Measurements from ENCODE around the gene EID1.

Gene EID1

DNA sequence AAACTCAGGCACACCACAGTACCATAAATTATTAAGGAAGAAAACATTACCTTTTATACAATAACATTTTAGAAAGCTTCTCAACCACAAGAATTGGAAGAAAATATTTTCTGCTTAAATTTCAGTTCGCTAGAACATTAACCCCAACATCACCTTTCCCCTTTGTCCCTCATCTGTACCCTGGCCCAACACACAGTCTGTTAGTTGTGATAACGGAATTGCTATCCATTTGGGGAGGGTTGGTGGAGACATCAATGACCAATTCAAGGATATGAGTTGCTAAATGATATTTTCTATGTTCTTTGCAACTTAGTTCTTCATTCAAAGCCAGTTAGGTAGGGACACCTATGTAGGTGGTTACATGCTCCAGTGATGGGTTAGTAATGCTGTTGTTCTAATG lies 5.8 kb downstream of the EID1 start:
- CTCF ChIA-PET, result no interaction called here
- DNase-seq (ENCODE audit: extremely low spot score), result no peak
- POLR2A ChIA-PET, result no interaction called here
- TF ChIP-seq, protein P1, sequence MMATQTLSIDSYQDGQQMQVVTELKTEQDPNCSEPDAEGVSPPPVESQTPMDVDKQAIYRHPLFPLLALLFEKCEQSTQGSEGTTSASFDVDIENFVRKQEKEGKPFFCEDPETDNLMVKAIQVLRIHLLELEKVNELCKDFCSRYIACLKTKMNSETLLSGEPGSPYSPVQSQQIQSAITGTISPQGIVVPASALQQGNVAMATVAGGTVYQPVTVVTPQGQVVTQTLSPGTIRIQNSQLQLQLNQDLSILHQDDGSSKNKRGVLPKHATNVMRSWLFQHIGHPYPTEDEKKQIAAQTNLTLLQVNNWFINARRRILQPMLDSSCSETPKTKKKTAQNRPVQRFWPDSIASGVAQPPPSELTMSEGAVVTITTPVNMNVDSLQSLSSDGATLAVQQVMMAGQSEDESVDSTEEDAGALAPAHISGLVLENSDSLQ (IDR thresholded peaks at IDR 0.05), result no peak
- TF ChIP-seq TARDBP (IDR thresholded peaks at IDR 0.05), result no peak
- TF ChIP-seq L3MBTL2 (conservative IDR thresholded peaks at IDR 0.05), result no peak
- TF ChIP-seq ARNT (IDR thresholded peaks at IDR 0.05), result no peak
- no peak for TF ChIP-seq SP1 (IDR thresholded peaks at IDR 0.05)
- TF ChIP-seq FOXM1 (IDR thresholded peaks at IDR 0.05; ENCODE audit: borderline replicate concordance), result no peak
- TF ChIP-seq CTBP1 (IDR thresholded peaks at IDR 0.05; ENCODE audit: borderline replicate concordance), result no peak
- TF ChIP-seq ZNF384 (IDR thresholded peaks at IDR 0.05), result no peak
- TF ChIP-seq SUZ12 (IDR thresholded peaks at IDR 0.05), result no peak
- TF ChIP-seq BHLHE40 (IDR thresholded peaks at IDR 0.05; ENCODE audit: borderline replicate concordance), result no peak
- TF ChIP-seq FOXA1 (IDR thresholded peaks at IDR 0.05), result no peak
- TF ChIP-seq FOXK2 (IDR thresholded peaks at IDR 0.05), result no peak
- TF ChIP-seq ELF4 (IDR thresholded peaks at IDR 0.05), result no peak

DNA sequence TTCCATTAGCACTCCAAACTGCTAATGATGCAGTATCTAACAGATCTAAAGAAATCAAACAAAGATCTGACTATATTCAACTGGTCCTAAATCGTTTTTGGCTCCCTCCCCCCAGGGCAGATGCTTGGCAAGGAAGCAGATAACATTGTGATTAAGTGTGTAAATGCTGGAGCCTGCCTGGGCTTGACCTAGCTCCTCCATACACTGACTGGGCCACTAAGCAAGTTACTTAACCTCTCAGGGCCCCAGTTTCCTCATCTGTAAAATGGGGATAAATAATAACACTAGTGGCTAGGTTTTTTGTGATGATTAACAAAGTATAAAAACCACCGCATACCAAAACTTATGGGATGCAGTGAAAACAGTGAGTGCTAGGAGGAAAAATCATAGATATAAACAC lies 9.2 kb downstream of the EID1 start:
- DNase-seq (ENCODE audit: extremely low spot score), result no peak

DNA sequence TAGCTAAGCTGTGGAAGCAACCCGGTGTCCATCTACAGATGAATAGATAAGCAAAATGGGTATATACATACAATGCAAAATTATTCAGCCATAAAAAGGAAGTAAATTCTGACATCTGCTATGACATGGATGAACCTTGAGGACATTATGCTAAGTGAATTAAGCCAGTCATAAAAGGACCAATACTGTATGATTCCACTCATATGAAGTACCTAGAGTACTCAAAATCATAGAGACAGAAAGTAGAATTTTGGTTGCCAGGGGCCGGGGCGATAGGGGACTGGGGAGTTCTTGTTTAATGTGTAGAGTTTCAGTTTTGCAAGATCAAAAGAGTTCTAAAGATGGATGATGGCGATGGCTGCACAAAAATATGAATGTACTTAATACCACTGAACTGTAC lies 10.3 kb downstream of the EID1 start:
- ChIA-PET CTCF (interaction anchor here (1.2 kb wide), 1 partner anchor 87 kb away, joined by 3 read pairs; no protein-coding TSS in a partner anchor), POLR2A (interaction anchor here (6.0 kb wide), 1 partner anchor 10 kb away, joined by 51 read pairs; the partner anchor contains the start of gene EID1)
- DNase-seq (ENCODE audit: extremely low spot score), result no peak
- no peak for TF ChIP-seq LEF1 (IDR thresholded peaks at IDR 0.05; ENCODE audit: borderline replicate concordance)
- TF ChIP-seq SP1 (IDR thresholded peaks at IDR 0.05), result no peak
- no peak for TF ChIP-seq FOXA1 (IDR thresholded peaks at IDR 0.05)
- no peak for TF ChIP-seq NFRKB (IDR thresholded peaks at IDR 0.05)
- TF ChIP-seq, protein P1 (IDR thresholded peaks at IDR 0.05), result no peak
- TF ChIP-seq ELF4 (IDR thresholded peaks at IDR 0.05), result no peak
- no peak for TF ChIP-seq ZNF384 (IDR thresholded peaks at IDR 0.05)
- TF ChIP-seq FOXK2 (IDR thresholded peaks at IDR 0.05), result no peak
- no peak for TF ChIP-seq HDGF (IDR thresholded peaks at IDR 0.05; ENCODE audit: borderline replicate concordance)
- TF ChIP-seq ARNT (IDR thresholded peaks at IDR 0.05), result no peak
- TF ChIP-seq BHLHE40 (IDR thresholded peaks at IDR 0.05; ENCODE audit: borderline replicate concordance), result no peak
- TF ChIP-seq TARDBP (IDR thresholded peaks at IDR 0.05), result no peak

More for the DNA sequence above, 9.2 kb downstream of the EID1 start:
- CTCF ChIA-PET, result no interaction called here
- TF ChIP-seq L3MBTL2 (conservative IDR thresholded peaks at IDR 0.05) (no peak), SP1 (IDR thresholded peaks at IDR 0.05) (no peak), ELF4 (IDR thresholded peaks at IDR 0.05) (no peak), HDGF (IDR thresholded peaks at IDR 0.05; ENCODE audit: borderline replicate concordance) (no peak), ZNF384 (IDR thresholded peaks at IDR 0.05) (no peak), TARDBP (IDR thresholded peaks at IDR 0.05) (no peak), CTBP1 (IDR thresholded peaks at IDR 0.05; ENCODE audit: borderline replicate concordance) (no peak), SUZ12 (IDR thresholded peaks at IDR 0.05) (no peak), ARNT (IDR thresholded peaks at IDR 0.05) (no peak), LEF1 (IDR thresholded peaks at IDR 0.05; ENCODE audit: borderline replicate concordance) (no peak), BHLHE40 (IDR thresholded peaks at IDR 0.05; ENCODE audit: borderline replicate concordance) (no peak), FOXA1 (IDR thresholded peaks at IDR 0.05) (no peak), FOXK2 (IDR thresholded peaks at IDR 0.05) (no peak), FOXM1 (IDR thresholded peaks at IDR 0.05; ENCODE audit: borderline replicate concordance) (no peak), NFRKB (IDR thresholded peaks at IDR 0.05) (no peak)
- TF ChIP-seq, protein P1 (IDR thresholded peaks at IDR 0.05), result no peak
- POLR2A ChIA-PET, result interaction anchor here (6.0 kb wide), 1 partner anchor 9 kb away, joined by 51 read pairs; the partner anchor contains the start of gene EID1

DNA sequence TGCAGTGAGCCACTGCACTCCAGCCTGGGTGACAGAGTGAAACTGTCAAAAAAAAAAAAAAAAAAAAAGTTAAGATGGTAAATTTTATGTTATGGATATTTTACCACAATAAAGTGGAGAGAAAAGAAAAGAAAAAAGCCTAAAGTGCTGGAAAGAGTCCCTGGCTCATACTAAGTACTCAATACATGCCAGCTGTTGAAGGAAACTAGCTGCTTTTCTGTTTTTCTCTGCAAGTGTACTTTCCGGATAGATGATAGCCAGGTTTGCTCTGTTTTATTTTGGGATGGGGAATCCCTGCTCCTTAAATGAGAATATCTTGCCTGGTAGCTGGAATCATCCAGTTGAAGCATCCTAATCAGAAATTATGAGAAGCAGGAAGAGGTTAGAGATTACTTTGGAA lies 10.9 kb downstream of the EID1 start:
- POLR2A ChIA-PET, result interaction anchor here (6.0 kb wide), 1 partner anchor 11 kb away, joined by 51 read pairs; the partner anchor contains the start of gene EID1
- CTCF ChIA-PET, result interaction anchor here (1.2 kb wide), 1 partner anchor 87 kb away, joined by 3 read pairs; no protein-coding TSS in a partner anchor
- DNase-seq (ENCODE audit: extremely low spot score), result no peak
- TF ChIP-seq FOXA1 (IDR thresholded peaks at IDR 0.05), result no peak
- TF ChIP-seq ARNT (IDR thresholded peaks at IDR 0.05), result no peak
- no peak for TF ChIP-seq L3MBTL2 (conservative IDR thresholded peaks at IDR 0.05)
- TF ChIP-seq FOXM1 (IDR thresholded peaks at IDR 0.05; ENCODE audit: borderline replicate concordance), result no peak
- no peak for TF ChIP-seq ELF4 (IDR thresholded peaks at IDR 0.05)
- no peak for TF ChIP-seq SUZ12 (IDR thresholded peaks at IDR 0.05)
- TF ChIP-seq HDGF (IDR thresholded peaks at IDR 0.05; ENCODE audit: borderline replicate concordance), result no peak
- TF ChIP-seq FOXK2 (IDR thresholded peaks at IDR 0.05), result no peak
- no peak for TF ChIP-seq ZNF384 (IDR thresholded peaks at IDR 0.05)
- TF ChIP-seq TARDBP (IDR thresholded peaks at IDR 0.05), result no peak
- no peak for TF ChIP-seq CTBP1 (IDR thresholded peaks at IDR 0.05; ENCODE audit: borderline replicate concordance)
- TF ChIP-seq, protein P1 (IDR thresholded peaks at IDR 0.05), result no peak
- no peak for TF ChIP-seq NFRKB (IDR thresholded peaks at IDR 0.05)
- TF ChIP-seq SP1 (IDR thresholded peaks at IDR 0.05), result no peak

DNA sequence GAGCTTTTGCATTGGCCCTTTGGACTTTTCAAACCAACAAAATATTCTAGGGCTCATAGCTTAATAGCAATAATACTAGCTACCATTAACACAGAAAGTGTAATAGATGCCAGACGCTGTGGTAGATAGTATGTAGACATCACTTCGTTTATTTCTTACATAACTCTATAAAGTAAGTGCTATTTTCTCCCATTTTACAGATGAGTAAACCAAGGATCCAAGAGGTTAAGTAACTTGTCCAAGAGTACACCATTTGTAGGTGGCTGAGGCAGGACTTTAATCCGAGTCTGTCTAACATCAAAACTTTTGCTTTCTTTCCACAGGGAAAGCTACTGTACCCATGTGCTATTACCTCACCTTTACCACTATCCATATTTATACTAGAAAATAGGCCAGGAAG lies 12.0 kb downstream of the EID1 start:
- POLR2A ChIA-PET, result interaction anchor here (1.1 to 6.0 kb wide), 4 partner anchors 10 to 86 kb away, joined by 3 to 51 read pairs (median 6); partner anchors contain the start of genes EID1 and SHC4
- CTCF ChIA-PET, result interaction anchor here (0.5 to 2.2 kb wide), 3 partner anchors 52 to 86 kb away, joined by 3 to 9 read pairs (median 6); no protein-coding TSS in a partner anchor
- TF ChIP-seq FOXK2 (IDR thresholded peaks at IDR 0.05) (no peak), ZNF384 (IDR thresholded peaks at IDR 0.05) (no peak), NFRKB (IDR thresholded peaks at IDR 0.05) (no peak), CTBP1 (IDR thresholded peaks at IDR 0.05; ENCODE audit: borderline replicate concordance) (no peak), ARNT (IDR thresholded peaks at IDR 0.05) (no peak)
- TF ChIP-seq, protein P1 (IDR thresholded peaks at IDR 0.05), result no peak
- DNase-seq (ENCODE audit: extremely low spot score), result no peak
